SK-N-SH treated with all-trans-retinoic acid at 6 μM for 48 hours (cell line): ENCODE measurements around the gene ADGRG1.

Source experiments
- CREB5 ChIP-seq: fragments of 250-450 bp; sonication (Bioruptor Pico); IDR thresholded peaks from 2 replicates; pipeline ENCODE4 v1.5.1; 2020; ENCODE audit warnings: low read depth, mild to moderate bottlenecking, moderate library complexity
- CSDC2 ChIP-seq: fragments of 250-450 bp; sonication (Bioruptor Pico); IDR thresholded peaks from 2 replicates; pipeline ENCODE4 v1.5.0; 2020; ENCODE audit warnings: mild to moderate bottlenecking, moderate library complexity
- CSRNP3 ChIP-seq: fragments of 250-450 bp; sonication (Bioruptor Pico); IDR thresholded peaks from 2 replicates; pipeline ENCODE4 v1.5.1; 2021; ENCODE audit warnings: mild to moderate bottlenecking, moderate library complexity
- GLIS3 ChIP-seq: fragments of 250-450 bp; sonication (Bioruptor Pico); IDR thresholded peaks from 2 replicates; pipeline ENCODE4 v1.5.0; 2020; ENCODE audit warnings: mild to moderate bottlenecking, moderate library complexity
- ISL1 ChIP-seq: fragments of 250-450 bp; sonication (Bioruptor Pico); IDR thresholded peaks from 2 replicates; pipeline ENCODE4 v2.1.2; 2022; ENCODE audit warnings: mild to moderate bottlenecking, moderate library complexity
- OSR1 ChIP-seq: fragments of 250-450 bp; sonication (Bioruptor Pico); IDR thresholded peaks from 2 replicates; pipeline ENCODE4 v1.8.0; 2022; ENCODE audit warnings: moderate library complexity, mild to moderate bottlenecking, inconsistent platforms
- PATZ1 ChIP-seq: fragments of 250-450 bp; sonication (Bioruptor Pico); IDR thresholded peaks from 2 replicates; pipeline ENCODE4 v1.8.0; 2020; ENCODE audit warnings: mild to moderate bottlenecking, moderate library complexity, borderline replicate concordance
- RARB ChIP-seq: fragments of 250-450 bp; sonication (Bioruptor Pico); IDR thresholded peaks from 2 replicates; pipeline ENCODE4 v1.8.0; 2021; ENCODE audit warnings: mild to moderate bottlenecking, moderate library complexity
- SNAI2 ChIP-seq: fragments of 250-450 bp; sonication (Bioruptor Pico); IDR thresholded peaks from 2 replicates; pipeline ENCODE4 v1.5.0; 2020; ENCODE audit warnings: mild to moderate bottlenecking, moderate library complexity
- TOX ChIP-seq: fragments of 250-450 bp; sonication (Bioruptor Pico); IDR thresholded peaks from 2 replicates; pipeline ENCODE4 v1.8.0; 2021; ENCODE audit warnings: mild to moderate bottlenecking, moderate library complexity, borderline replicate concordance
- TSHZ2 ChIP-seq: fragments of 250-450 bp; sonication (Bioruptor Pico); IDR thresholded peaks from 2 replicates; pipeline ENCODE4 v1.5.0; 2020; ENCODE audit warnings: mild to moderate bottlenecking, moderate library complexity
- ZC3H10 ChIP-seq: fragments of 250-450 bp; sonication (Bioruptor Pico); IDR thresholded peaks from 2 replicates; pipeline ENCODE4 v1.5.1; 2021; ENCODE audit warnings: mild to moderate bottlenecking, moderate library complexity
- ZFP30 ChIP-seq: fragments of 450-650 bp; formaldehyde crosslinking; IDR thresholded peaks from 2 replicates; pipeline ENCODE4 v1.5.0; 2022; ENCODE audit warnings: mild to moderate bottlenecking, moderate library complexity
- ZNF8 ChIP-seq: fragments of 450-650 bp; formaldehyde crosslinking; IDR thresholded peaks from 2 replicates; pipeline ENCODE4 v1.5.0; 2020; ENCODE audit warnings: mild to moderate bottlenecking, moderate library complexity

GRCh38 chr16:57667048-57667525 lies 38.7 kb downstream of the ADGRG1 start:
- TF ChIP-seq TOX (CRISPR knock-in tag) (no peak), GLIS3 (CRISPR knock-in tag) (no peak), TSHZ2 (CRISPR knock-in tag) (no peak), ZC3H10 (CRISPR knock-in tag) (no peak), RARB (CRISPR knock-in tag) (no peak), CSRNP3 (CRISPR knock-in tag) (no peak), ZNF8 (CRISPR knock-in tag) (no peak), CSDC2 (CRISPR knock-in tag) (no peak), ZFP30 (no peak), ISL1 (CRISPR knock-in tag) (no peak), OSR1 (CRISPR knock-in tag) (no peak), PATZ1 (no peak), CREB5 (CRISPR knock-in tag) (no peak), SNAI2 (CRISPR knock-in tag) (no peak)
